GM13977 (cell line): ENCODE data around the gene LURAP1L.

ENCODE experiments used
- DNase-seq: peaks from one replicate; pipeline ENCODE4 v3.0.0; 2012; ENCODE audit warnings: low spot score
- in situ Hi-C: fragments of 300-500 bp; cut with MboI; formaldehyde crosslinking; loops from one replicate; pipeline ENCODE4 v1.12.0; 2022; ENCODE audit warnings: low sequenced_read_pairs, low pct_unique_long_range_greater_than_20kb, mixed read lengths, inconsistent platforms; ENCODE audit not compliant: unreplicated experiment
- TF ChIP-seq, protein P1 (sequence below): IDR thresholded peaks from 2 replicates; pipeline ENCODE4 v1.5.1; 2012; ENCODE audit warnings: mild to moderate bottlenecking, control low read depth; ENCODE audit not compliant: insufficient read depth; ENCODE audit errors: extremely low read depth, missing control alignments

The LURAP1L gene

DNA sequence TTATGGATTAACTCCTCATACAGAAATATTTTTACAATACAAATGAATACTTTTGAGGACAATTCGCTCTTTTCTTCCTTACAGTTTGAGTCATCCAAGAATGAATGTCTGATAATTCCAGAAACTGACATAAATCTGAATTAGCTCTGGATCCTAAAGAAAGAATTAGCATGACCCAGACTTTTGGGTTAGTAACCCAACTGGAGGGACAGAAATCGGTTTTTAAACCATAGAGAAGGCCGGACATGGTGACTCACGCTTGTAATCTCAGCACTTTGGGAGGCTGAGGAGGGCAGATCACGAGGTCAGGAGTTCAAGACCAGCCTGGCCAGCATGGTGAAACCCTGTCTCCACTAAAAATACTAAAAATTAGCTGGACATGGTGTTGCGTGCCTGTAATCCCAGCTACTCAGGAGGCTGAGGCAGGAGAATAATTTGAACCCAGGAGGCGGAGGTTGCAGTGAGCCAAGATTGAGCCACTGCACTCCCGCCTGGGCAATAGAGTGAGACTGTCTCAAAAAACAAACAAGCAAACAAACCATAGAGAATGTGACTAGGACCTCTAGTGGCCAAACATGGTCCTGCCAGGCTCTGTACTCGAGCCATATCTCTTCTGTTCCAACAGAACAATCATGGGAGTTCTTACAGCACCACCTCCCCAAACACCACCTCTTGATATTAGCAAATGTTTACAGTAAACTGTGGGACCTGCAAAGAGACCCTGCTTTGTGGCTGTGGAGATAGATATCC is 44.8 kb downstream of the LURAP1L start:
- in situ Hi-C loops: no loop called here
- peak; percentile 22 for DNase-seq
- TF ChIP-seq, protein P1, sequence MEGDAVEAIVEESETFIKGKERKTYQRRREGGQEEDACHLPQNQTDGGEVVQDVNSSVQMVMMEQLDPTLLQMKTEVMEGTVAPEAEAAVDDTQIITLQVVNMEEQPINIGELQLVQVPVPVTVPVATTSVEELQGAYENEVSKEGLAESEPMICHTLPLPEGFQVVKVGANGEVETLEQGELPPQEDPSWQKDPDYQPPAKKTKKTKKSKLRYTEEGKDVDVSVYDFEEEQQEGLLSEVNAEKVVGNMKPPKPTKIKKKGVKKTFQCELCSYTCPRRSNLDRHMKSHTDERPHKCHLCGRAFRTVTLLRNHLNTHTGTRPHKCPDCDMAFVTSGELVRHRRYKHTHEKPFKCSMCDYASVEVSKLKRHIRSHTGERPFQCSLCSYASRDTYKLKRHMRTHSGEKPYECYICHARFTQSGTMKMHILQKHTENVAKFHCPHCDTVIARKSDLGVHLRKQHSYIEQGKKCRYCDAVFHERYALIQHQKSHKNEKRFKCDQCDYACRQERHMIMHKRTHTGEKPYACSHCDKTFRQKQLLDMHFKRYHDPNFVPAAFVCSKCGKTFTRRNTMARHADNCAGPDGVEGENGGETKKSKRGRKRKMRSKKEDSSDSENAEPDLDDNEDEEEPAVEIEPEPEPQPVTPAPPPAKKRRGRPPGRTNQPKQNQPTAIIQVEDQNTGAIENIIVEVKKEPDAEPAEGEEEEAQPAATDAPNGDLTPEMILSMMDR: peak; percentile 65

- DNase-seq: no peak
- in situ Hi-C loops: no loop called here
- TF ChIP-seq, protein P1: no peak
Observed at GRCh38 chr9:12822111-12822510, 47.3 kb downstream of the LURAP1L start.

DNA sequence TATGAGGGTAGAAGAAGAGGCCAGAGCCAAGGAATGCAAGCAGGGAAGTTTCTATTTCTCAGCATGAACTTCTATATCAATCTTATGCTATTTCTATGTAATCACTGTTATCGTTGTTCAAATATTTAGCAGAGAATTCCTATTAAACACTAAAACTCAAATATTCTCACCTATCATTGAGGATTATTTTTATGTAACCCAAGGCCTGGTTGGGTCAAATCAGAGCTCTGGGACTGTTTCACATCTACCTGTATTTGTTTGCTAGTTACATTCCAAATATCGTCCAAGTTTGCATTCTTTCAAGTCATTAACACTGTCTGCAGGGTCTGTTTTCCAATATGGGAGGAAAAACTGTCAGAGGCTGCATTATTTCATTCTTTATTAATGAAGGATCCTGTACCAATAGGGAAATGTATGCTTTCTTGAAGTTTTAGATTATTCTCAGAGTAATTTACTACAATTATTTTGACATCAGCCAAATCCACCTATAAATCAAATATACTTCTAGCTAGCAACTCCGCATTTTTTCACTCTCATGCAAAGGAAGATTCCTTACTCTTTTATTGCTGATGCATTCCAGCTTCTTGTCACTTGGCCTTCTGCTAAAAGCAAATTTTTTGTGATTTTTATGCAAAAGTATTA is 52.2 kb downstream of the LURAP1L start:
- no peak for DNase-seq
- in situ Hi-C loops: no loop called here
- TF ChIP-seq, protein P1: no peak

- in situ Hi-C loops: no loop called here
- DNase-seq: no peak
- TF ChIP-seq, protein P1: no peak
Observed at GRCh38 chr9:12833701-12834100, 58.9 kb downstream of the LURAP1L start.

GRCh38 chr9:12838546-12838945 is 63.7 kb downstream of the LURAP1L start:
- in situ Hi-C loops: no loop called here
- TF ChIP-seq, protein P1: no peak
- DNase-seq: no peak

- no peak for DNase-seq
- TF ChIP-seq, protein P1: no peak
- in situ Hi-C loops: no loop called here
Observed at GRCh38 chr9:12843735-12844134, 68.9 kb downstream of the LURAP1L start.
